Loucy (cell line): ENCODE results near the gene PHACTR3.

Experiments
- H2AFZ ChIP-seq: fragments of 200-600 bp; sonication (generic); 2 replicates; pipeline ENCODE4 v1.6.0; 2016; ENCODE audit warnings: antibody characterized with exemption, mild to moderate bottlenecking, low read length, moderate library complexity
- H3F3A ChIP-seq: fragments of 200-600 bp; 2 replicates; pipeline ENCODE4 v1.6.0; 2016; ENCODE audit warnings: antibody characterized with exemption, low read depth, mild to moderate bottlenecking
- H3K27me3 ChIP-seq: fragments of 200-600 bp; sonication (generic); 2 replicates; pipeline ENCODE4 v1.6.1; 2014; ENCODE audit warnings: low read length, mild to moderate bottlenecking; ENCODE audit not compliant: insufficient read depth, poor library complexity, severe bottlenecking
- H3K36me3 ChIP-seq: fragments of 200-600 bp; sonication (generic); 2 replicates; pipeline ENCODE4 v1.6.1; 2016; ENCODE audit warnings: low read length; ENCODE audit not compliant: insufficient read depth
- H3K4me1 ChIP-seq: fragments of 200-600 bp; sonication (generic); 2 replicates; pipeline ENCODE4 v1.5.1; 2014; ENCODE audit warnings: low read length, mild to moderate bottlenecking; ENCODE audit not compliant: insufficient read depth, poor library complexity, severe bottlenecking
- H3K4me2 ChIP-seq: fragments of 200-600 bp; sonication (generic); 2 replicates; pipeline ENCODE4 v1.6.0; 2014; ENCODE audit warnings: antibody characterized with exemption, low read length, low read depth, mild to moderate bottlenecking; ENCODE audit not compliant: poor library complexity, severe bottlenecking
- H3K4me3 ChIP-seq: fragments of 200-600 bp; sonication (generic); 2 replicates; pipeline ENCODE4 v1.5.1; 2014; ENCODE audit warnings: low read length, mild to moderate bottlenecking, mixed read lengths; ENCODE audit not compliant: poor library complexity, severe bottlenecking
- H3K79me2 ChIP-seq: fragments of 200-600 bp; sonication (generic); 2 replicates; pipeline ENCODE4 v1.6.1; 2014; ENCODE audit warnings: low read length; ENCODE audit not compliant: insufficient read depth
- H3K9ac ChIP-seq: fragments of 200-600 bp; sonication (generic); 2 replicates; pipeline ENCODE4 v1.6.0; 2014; ENCODE audit warnings: mild to moderate bottlenecking, low read depth, low read length, moderate library complexity; ENCODE audit not compliant: poor library complexity, severe bottlenecking
- H3K9me2 ChIP-seq: fragments of 200-600 bp; sonication (generic); replicated peaks from 2 replicates; pipeline ENCODE4 v1.6.1; 2016; ENCODE audit warnings: low read depth, low read length, mixed read lengths
- H3K9me3 ChIP-seq: fragments of 200-600 bp; sonication (generic); 2 replicates; pipeline ENCODE4 v1.6.1; 2014; ENCODE audit warnings: mild to moderate bottlenecking, antibody characterized with exemption, low read length, low read depth; ENCODE audit not compliant: insufficient read depth
- H4K20me1 ChIP-seq: fragments of 200-600 bp; sonication (generic); 2 replicates; pipeline ENCODE4 v1.6.0; 2014; ENCODE audit warnings: antibody characterized with exemption, low read length, mild to moderate bottlenecking; ENCODE audit not compliant: insufficient read depth, poor library complexity, severe bottlenecking
- CTCF ChIP-seq: fragments of 200-600 bp; sonication (generic); conservative IDR thresholded peaks from 2 replicates; pipeline ENCODE4 v1.5.1; 2014; ENCODE audit warnings: mild to moderate bottlenecking, antibody characterized with exemption, low read length
- EZH2phosphoT487 ChIP-seq: fragments of 200-600 bp; IDR thresholded peaks from 2 replicates; pipeline ENCODE4 v1.6.1; 2018; ENCODE audit warnings: antibody characterized with exemption, mild to moderate bottlenecking, moderate library complexity, borderline replicate concordance

Gene PHACTR3

GRCh38 chr20:59643615-59644061, 39.3 kb downstream of the PHACTR3 start:
- Histone ChIP-seq H3K9ac (no peak overlapping the region), H3K79me2 (peaks cover 79% of the 10 kb centered on the region), H3K4me1 (no peaks in the 10 kb centered on the region), H3K4me2 (no peak overlapping the region), H3K9me2 (no peaks in the 10 kb centered on the region), H3K4me3 (no peak overlapping the region), H4K20me1 (peaks cover 9% of the 10 kb centered on the region), H2AFZ (no peak overlapping the region), H3K36me3 (no peaks in the 10 kb centered on the region), H3K27me3 (no peaks in the 10 kb centered on the region), H3F3A (no peaks in the 10 kb centered on the region), H3K9me3 (peaks cover 12% of the 10 kb centered on the region; the same call in 1 of the 2 replicates)
- no peak for TF ChIP-seq CTCF
- no peak for TF ChIP-seq EZH2phosphoT487

- H3K9me2 ChIP-seq, result no peaks in the 10 kb centered on the region
- H3K9ac ChIP-seq, result no peak overlapping the region
- no peaks in the 10 kb centered on the region for H3F3A ChIP-seq
- H4K20me1 ChIP-seq, result peaks cover 13% of the 10 kb centered on the region
- H3K9me3 ChIP-seq, result peaks cover 12% of the 10 kb centered on the region; the same call in 1 of the 2 replicates
- TF ChIP-seq CTCF, result no peak
- TF ChIP-seq EZH2phosphoT487, result no peak
- peaks cover 78% of the 10 kb centered on the region for H3K79me2 ChIP-seq
- no peak overlapping the region for H2AFZ ChIP-seq
- no peaks in the 10 kb centered on the region for H3K27me3 ChIP-seq
- no peaks in the 10 kb centered on the region for H3K36me3 ChIP-seq
- H3K4me3 ChIP-seq, result no peak overlapping the region
- no peak overlapping the region for H3K4me2 ChIP-seq
- no peaks in the 10 kb centered on the region for H3K4me1 ChIP-seq
These were observed 40.1 kb downstream of the PHACTR3 start for GRCh38 chr20:59644371-59644939.

GRCh38 chr20:59645271-59645670, 40.9 kb downstream of the PHACTR3 start:
- H3K27me3 ChIP-seq, result no peaks in the 10 kb centered on the region
- no peaks in the 10 kb centered on the region for H3K9me2 ChIP-seq
- peaks cover 76% of the 10 kb centered on the region for H3K79me2 ChIP-seq
- no peak overlapping the region for H3K4me2 ChIP-seq
- H2AFZ ChIP-seq, result no peak overlapping the region
- H3K9me3 ChIP-seq, result peaks cover 12% of the 10 kb centered on the region; the same call in 1 of the 2 replicates
- H3K9ac ChIP-seq, result no peak overlapping the region
- H4K20me1 ChIP-seq, result peaks cover 10% of the 10 kb centered on the region
- H3K36me3 ChIP-seq, result no peaks in the 10 kb centered on the region
- H3F3A ChIP-seq, result no peaks in the 10 kb centered on the region
- no peaks in the 10 kb centered on the region for H3K4me1 ChIP-seq
- no peak overlapping the region for H3K4me3 ChIP-seq
- TF ChIP-seq CTCF (no peak), EZH2phosphoT487 (no peak)
